Aorta (tissue), 5 donors: ENCODE measurements around the gene PRKAR1B. TPM values are rescaled to one million over a fixed set of nuclear protein-coding genes. Genes with fewer than 3 reads are reported as not detected.
A peak's percentile ranks its signal among the peaks of the same experiment; 100 is the strongest.

Experiments used
- ATAC-seq: fragments of 200-7000 bp; cut with Tn5 transposase; one replicate; pipeline ENCODE4 v1.9.1; 2022; ENCODE audit warnings: moderate library complexity; ENCODE audit not compliant: low FRiP score
- DNase-seq, 2 donors: peaks; one replicate each; pipeline ENCODE4 v3.0.0-alpha.2; 2020
- H3K27ac ChIP-seq, 2 donors: one replicate each; pipeline ENCODE4 v1.5.1; 2013; ENCODE audit warnings: low read length in 2 of 2, mild to moderate bottlenecking in 2 of 2, moderate library complexity in 2 of 2, control low read depth in 1 of 2, inconsistent platforms in 1 of 2, low read depth in 1 of 2
- H3K27me3 ChIP-seq, 2 donors: one replicate each; pipeline ENCODE4 v1.6.1; 2013; ENCODE audit warnings: control low read depth in 1 of 2, low read length in 1 of 2, mild to moderate bottlenecking in 1 of 2, moderate library complexity in 1 of 2; ENCODE audit not compliant: insufficient read depth in 2 of 2, control insufficient read depth in 1 of 2
- H3K36me3 ChIP-seq, 2 donors: one replicate each; pipeline ENCODE4 v1.6.1; 2013; ENCODE audit warnings: control low read depth in 1 of 2, low read length in 1 of 2, mild to moderate bottlenecking in 1 of 2; ENCODE audit not compliant: insufficient read depth in 2 of 2, control insufficient read depth in 1 of 2
- H3K4me1 ChIP-seq, 2 donors: one replicate each; pipeline ENCODE4 v1.6.1; 2013; ENCODE audit warnings: low read length in 2 of 2, control low read depth in 1 of 2, mild to moderate bottlenecking in 1 of 2, moderate library complexity in 1 of 2; ENCODE audit not compliant: insufficient read depth in 2 of 2, control insufficient read depth in 1 of 2
- H3K4me3 ChIP-seq, 2 donors: one replicate each; pipeline ENCODE4 v1.5.1; 2013; ENCODE audit warnings: low read length in 2 of 2, control low read depth in 1 of 2, mild to moderate bottlenecking in 1 of 2
- H3K9me3 ChIP-seq: one replicate; pipeline ENCODE4 v1.6.1; 2013; ENCODE audit warnings: mild to moderate bottlenecking, low read length; ENCODE audit not compliant: control insufficient read depth
- WGBS, 2 donors: extraction: QIAGEN DNeasy Blood & Tissue Kit; methylation state at CpG; one replicate each; pipeline ENCODE4 v1.1.7; 2013; 5-methylcytosine and 5-hydroxymethylcytosine counted together
- intact Hi-C, 2 donors: fragments of 100-400 bp; cut with DNase I; formaldehyde crosslinking; loops; one replicate each; pipeline versions ENCODE4 v1.14.2 to v1.15.0; 2022
- polyA plus RNA-seq, 2 donors: library from polyadenylated mRNA; stranded (reverse); fragments of 200-250 nt; gene quantifications; one replicate each; pipeline ENCODE4 v1.2.3, GENCODE V29; 2013
- total RNA-seq, 2 donors: library from RNA; stranded (reverse); fragmentation: NEBNext Ultra II Directional; extraction: Animal tissue kit (Norgen Biotek cat#: 25700); gene quantifications; one replicate each; pipeline ENCODE4 v1.2.1, GENCODE V29; 2021
- donor health status: healthy with polysubstance abuse.
- donor health status: Bipolar disorder and iron deficiency.
- donor health status: DM: no; HTN: no; CAD: no.
- donor health status: DM: no; HTN: no; CAD: no.
- donor health status: DM: yes; HTN: yes; CAD: no.

The PRKAR1B gene
- total and polyA plus RNA-seq, 4 donors = 6.6 to 16.2 (median 14.1) TPM

GRCh38 chr7:646487-646886 is 80.6 kb downstream of the PRKAR1B start:
- ATAC-seq (no peak), DNase-seq (no peak)
- Histone ChIP-seq H3K9me3 (no peaks in the 10 kb centered on the region), H3K27ac (no peak overlapping the region), H3K4me3 (no peak overlapping the region), H3K36me3 (no peaks in the 10 kb centered on the region), H3K27me3 (no peaks in the 10 kb centered on the region), H3K4me1 (no peaks in the 10 kb centered on the region)
- 91 to 94% methylated on average over 11 of the region's 11 CpGs for WGBS, 2 donors
- intact Hi-C loops = no loop called here

- 90 to 91% methylated on average over 13 of the region's 13 CpGs for WGBS, 2 donors
- no peak overlapping the region for H3K27ac ChIP-seq
- no peaks in the 10 kb centered on the region for H3K36me3 ChIP-seq
- H3K4me1 ChIP-seq = no peaks in the 10 kb centered on the region
- no peaks in the 10 kb centered on the region for H3K9me3 ChIP-seq
- peak in 1 of 2 donors; percentile 52 for DNase-seq
- intact Hi-C loops = no loop called here
- ATAC-seq = no peak
- H3K4me3 ChIP-seq = no peak overlapping the region
- H3K27me3 ChIP-seq = no peaks in the 10 kb centered on the region
These were observed 81.5 kb downstream of the PRKAR1B start for GRCh38 chr7:645606-646005.

- intact Hi-C loops = loop anchor here in 1 of 2 donors (5.0 kb wide), 1 partner anchor 312 kb away; no protein-coding TSS in a partner anchor
- no peak for ATAC-seq
- peak in 1 of 2 donors; percentile 59 for DNase-seq
- Histone ChIP-seq H3K27me3 (no peaks in the 10 kb centered on the region), H3K36me3 (no peaks in the 10 kb centered on the region), H3K27ac (no peak overlapping the region), H3K9me3 (no peaks in the 10 kb centered on the region), H3K4me1 (no peaks in the 10 kb centered on the region), H3K4me3 (no peak overlapping the region)
- whole genome bisulfite sequencing, 2 donors = 96% methylated on average over 34 to 35 of the region's 35 CpGs
These were observed 82.4 kb downstream of the PRKAR1B start for GRCh38 chr7:644381-645305.

- peak in 1 of 2 donors; percentile 9 for DNase-seq
- 95 to 96% methylated on average over 11 of the region's 11 CpGs for WGBS, 2 donors
- H3K9me3 ChIP-seq = no peaks in the 10 kb centered on the region
- no peak overlapping the region for H3K27ac ChIP-seq
- no peaks in the 10 kb centered on the region for H3K36me3 ChIP-seq
- H3K4me1 ChIP-seq = no peaks in the 10 kb centered on the region
- H3K27me3 ChIP-seq = no peaks in the 10 kb centered on the region
- ATAC-seq = no peak
- intact Hi-C loops = loop anchor here in 1 of 2 donors (5.0 kb wide), 1 partner anchor 310 kb away; no protein-coding TSS in a partner anchor
- H3K4me3 ChIP-seq = no peak overlapping the region
These were observed 85.1 kb downstream of the PRKAR1B start for GRCh38 chr7:641966-642365.

- Histone ChIP-seq H3K36me3 (no peaks in the 10 kb centered on the region), H3K4me3 (no peak overlapping the region), H3K4me1 (no peaks in the 10 kb centered on the region), H3K9me3 (no peaks in the 10 kb centered on the region), H3K27ac (no peak overlapping the region), H3K27me3 (no peaks in the 10 kb centered on the region)
- peak in 1 of 2 donors; percentile 22 for DNase-seq
- ATAC-seq = no peak
- WGBS, 2 donors = 95% methylated on average over 16 of the region's 16 CpGs
- intact Hi-C loops = loop anchor here in 1 of 2 donors (5.0 kb wide), 1 partner anchor 309 kb away; no protein-coding TSS in a partner anchor
These were observed 85.8 kb downstream of the PRKAR1B start for GRCh38 chr7:641269-641671.

GRCh38 chr7:638256-639011 is 88.6 kb downstream of the PRKAR1B start:
- intact Hi-C loops = loop anchor here in 1 of 2 donors (5.0 kb wide), 1 partner anchor 316 kb away; no protein-coding TSS in a partner anchor
- no peaks in the 10 kb centered on the region for H3K36me3 ChIP-seq
- H3K4me3 ChIP-seq = no peak overlapping the region
- no peaks in the 10 kb centered on the region for H3K27me3 ChIP-seq
- H3K4me1 ChIP-seq = no peaks in the 10 kb centered on the region
- no peaks in the 10 kb centered on the region for H3K9me3 ChIP-seq
- 91% methylated on average over 25 of the region's 25 CpGs for WGBS, 2 donors
- no peak for ATAC-seq
- no peak overlapping the region for H3K27ac ChIP-seq
- DNase-seq = peak in 1 of 2 donors; percentile 55

- no peak overlapping the region for H3K27ac ChIP-seq
- ATAC-seq = no peak
- H3K9me3 ChIP-seq = no peaks in the 10 kb centered on the region
- H3K27me3 ChIP-seq = no peaks in the 10 kb centered on the region
- peak in 1 of 2 donors; percentile 55 for DNase-seq
- WGBS, 2 donors = 82 to 83% methylated on average over 12 of the region's 12 CpGs
- intact Hi-C loops = loop anchor here (2.0 to 5.0 kb wide), 2 partner anchors 315 to 316 kb away; no protein-coding TSS in a partner anchor
- H3K4me3 ChIP-seq = no peak overlapping the region
- no peaks in the 10 kb centered on the region for H3K4me1 ChIP-seq
- H3K36me3 ChIP-seq = no peaks in the 10 kb centered on the region
These were observed 89.3 kb downstream of the PRKAR1B start for GRCh38 chr7:637826-638225.

- Histone ChIP-seq H3K36me3 (no peaks in the 10 kb centered on the region), H3K27ac (no peak overlapping the region), H3K9me3 (no peaks in the 10 kb centered on the region), H3K27me3 (no peaks in the 10 kb centered on the region), H3K4me1 (no peaks in the 10 kb centered on the region), H3K4me3 (no peak overlapping the region)
- intact Hi-C loops = loop anchor here (2.0 to 5.0 kb wide), 2 partner anchors 314 kb away; no protein-coding TSS in a partner anchor
- WGBS, 2 donors = 78 to 79% methylated on average over 17 of the region's 17 CpGs
- peak; percentile 76 to 84 for DNase-seq
- ATAC-seq = no peak
These were observed 90.7 kb downstream of the PRKAR1B start for GRCh38 chr7:636396-636795.
